Kidney epithelial cell (primary cell): ENCODE data around the gene GLRX5. TPM values are rescaled to one million over a fixed set of nuclear protein-coding genes. Genes with fewer than 3 reads are reported as not detected.

Source experiments
- DNase-seq: peaks from one replicate; pipeline ENCODE4 v3.0.0-alpha.2; 2010; ENCODE audit warnings: low read depth
- H3K27me3 ChIP-seq: 2 replicates; pipeline ENCODE4 v1.6.0; 2011; ENCODE audit warnings: low read length; ENCODE audit not compliant: control insufficient read depth, insufficient read depth
- H3K36me3 ChIP-seq: 2 replicates; pipeline ENCODE4 v1.5.1; 2011; ENCODE audit warnings: low read length; ENCODE audit not compliant: control insufficient read depth, insufficient read depth
- H3K4me3 ChIP-seq: 2 replicates; pipeline ENCODE4 v1.5.1; 2011; ENCODE audit warnings: low read depth, mild to moderate bottlenecking, control low read depth, low read length
- total RNA-seq: library from RNA; depleted of rRNA; stranded (reverse); fragments of >200 nt; gene quantifications from 2 replicates; pipeline ENCODE4 v1.2.3, GENCODE V29; 2015
- TF ChIP-seq, protein P1 (sequence below): IDR thresholded peaks from 2 replicates; pipeline ENCODE4 v1.5.1; 2011; ENCODE audit warnings: mild to moderate bottlenecking, moderate library complexity, low read length, control low read depth, inconsistent platforms; ENCODE audit not compliant: insufficient read depth, poor library complexity, severe bottlenecking

GLRX5 gene
- total RNA-seq, 1 donor from 2014 or later = 48.3 TPM

- no peak for DNase-seq
- Histone ChIP-seq H3K36me3 (no peaks in the 10 kb centered on the region), H3K27me3 (no peaks in the 10 kb centered on the region), H3K4me3 (no peak overlapping the region)
- TF ChIP-seq, protein P1, sequence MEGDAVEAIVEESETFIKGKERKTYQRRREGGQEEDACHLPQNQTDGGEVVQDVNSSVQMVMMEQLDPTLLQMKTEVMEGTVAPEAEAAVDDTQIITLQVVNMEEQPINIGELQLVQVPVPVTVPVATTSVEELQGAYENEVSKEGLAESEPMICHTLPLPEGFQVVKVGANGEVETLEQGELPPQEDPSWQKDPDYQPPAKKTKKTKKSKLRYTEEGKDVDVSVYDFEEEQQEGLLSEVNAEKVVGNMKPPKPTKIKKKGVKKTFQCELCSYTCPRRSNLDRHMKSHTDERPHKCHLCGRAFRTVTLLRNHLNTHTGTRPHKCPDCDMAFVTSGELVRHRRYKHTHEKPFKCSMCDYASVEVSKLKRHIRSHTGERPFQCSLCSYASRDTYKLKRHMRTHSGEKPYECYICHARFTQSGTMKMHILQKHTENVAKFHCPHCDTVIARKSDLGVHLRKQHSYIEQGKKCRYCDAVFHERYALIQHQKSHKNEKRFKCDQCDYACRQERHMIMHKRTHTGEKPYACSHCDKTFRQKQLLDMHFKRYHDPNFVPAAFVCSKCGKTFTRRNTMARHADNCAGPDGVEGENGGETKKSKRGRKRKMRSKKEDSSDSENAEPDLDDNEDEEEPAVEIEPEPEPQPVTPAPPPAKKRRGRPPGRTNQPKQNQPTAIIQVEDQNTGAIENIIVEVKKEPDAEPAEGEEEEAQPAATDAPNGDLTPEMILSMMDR = no peak
Observed at GRCh38 chr14:95549656-95550585, 15.1 kb downstream of the GLRX5 start.

GRCh38 chr14:95551435-95551834 is 16.6 kb downstream of the GLRX5 start:
- TF ChIP-seq, protein P1 = no peak
- no peak for DNase-seq
- no peak overlapping the region for H3K4me3 ChIP-seq
- no peaks in the 10 kb centered on the region for H3K27me3 ChIP-seq
- H3K36me3 ChIP-seq = no peaks in the 10 kb centered on the region

DNA sequence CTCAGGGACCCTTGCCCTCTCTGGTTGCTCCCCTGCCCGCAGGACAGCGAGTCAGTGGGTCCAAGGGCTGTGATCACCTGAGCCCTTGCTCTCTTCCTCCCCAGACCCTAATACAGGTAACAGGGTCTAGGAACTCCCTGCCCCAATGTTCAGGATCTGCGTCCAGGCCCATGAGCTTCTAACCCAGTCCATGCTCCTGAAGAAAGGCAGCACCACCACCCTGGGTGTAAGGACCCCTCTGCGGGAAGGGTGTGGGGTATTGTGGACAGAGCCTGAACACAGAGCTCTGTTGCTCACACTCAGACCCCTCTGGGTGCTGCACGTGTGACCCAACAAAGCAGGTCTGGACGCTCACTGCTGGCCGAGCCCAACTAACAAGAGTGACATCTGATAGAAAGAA is 18.3 kb downstream of the GLRX5 start:
- DNase-seq = no peak
- Histone ChIP-seq H3K4me3 (no peak overlapping the region), H3K36me3 (no peaks in the 10 kb centered on the region), H3K27me3 (no peaks in the 10 kb centered on the region)
- TF ChIP-seq, protein P1 = no peak

DNA sequence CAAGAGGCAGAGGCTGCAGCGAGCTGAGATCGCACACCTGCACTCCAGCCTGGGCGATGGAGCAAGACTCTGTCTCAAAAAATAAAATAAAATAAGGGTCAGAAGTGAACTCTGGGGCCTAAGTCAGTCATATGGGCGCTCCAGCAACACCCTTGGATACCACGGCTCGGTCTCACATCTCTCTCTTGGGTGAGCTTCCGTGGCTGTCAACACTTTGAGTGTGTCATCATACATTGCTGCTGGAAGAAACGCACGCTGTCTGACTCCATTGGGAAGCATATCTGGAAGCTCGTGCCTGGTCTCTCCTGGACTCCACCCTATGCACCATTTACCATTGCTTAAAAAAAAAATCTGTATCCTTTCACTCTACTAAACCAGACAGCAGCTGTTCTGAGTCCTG is 20.2 kb downstream of the GLRX5 start:
- Histone ChIP-seq H3K4me3 (no peak overlapping the region), H3K36me3 (no peaks in the 10 kb centered on the region), H3K27me3 (no peaks in the 10 kb centered on the region)
- no peak for DNase-seq
- TF ChIP-seq, protein P1 = no peak

DNA sequence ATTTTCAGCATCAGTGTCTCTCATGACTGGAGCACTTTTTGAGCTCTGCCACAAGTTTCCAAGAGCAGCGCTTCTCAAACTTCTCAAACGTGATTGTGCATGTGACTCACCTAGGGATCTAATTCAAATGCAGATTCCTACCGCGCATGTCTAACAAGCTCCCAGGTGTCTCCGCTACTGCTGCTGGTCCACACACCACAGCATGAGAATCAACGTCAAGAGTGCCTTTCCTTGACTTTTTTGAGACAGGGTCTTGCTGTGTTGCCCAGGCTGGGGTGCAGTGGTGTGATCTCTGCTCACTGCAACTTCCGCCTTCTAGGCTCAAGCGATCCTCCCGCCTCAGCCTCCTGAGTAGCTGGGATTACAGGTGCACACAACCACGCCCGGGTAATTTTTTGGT is 22.4 kb downstream of the GLRX5 start:
- TF ChIP-seq, protein P1 = no peak
- DNase-seq = no peak
- no peak overlapping the region for H3K4me3 ChIP-seq
- H3K27me3 ChIP-seq = peaks cover 2% of the 10 kb centered on the region
- no peaks in the 10 kb centered on the region for H3K36me3 ChIP-seq
